GM12872 (cell line): ENCODE data around the gene FBN3.

Experiments
- CTCF ChIP-seq: IDR thresholded peaks from 3 replicates; pipeline ENCODE4 v1.5.1; 2011; ENCODE audit warnings: low read depth, mild to moderate bottlenecking, low read length, moderate library complexity; ENCODE audit not compliant: insufficient read depth

Gene FBN3

GRCh38 chr19:8126511-8126910 lies 22.9 kb downstream of the FBN3 start:
- no peak for TF ChIP-seq CTCF

- no peak for TF ChIP-seq CTCF
Measured at GRCh38 chr19:8126008-8126407, 23.4 kb downstream of the FBN3 start.

GRCh38 chr19:8123683-8124082 lies 25.7 kb downstream of the FBN3 start:
- no peak for TF ChIP-seq CTCF

GRCh38 chr19:8120636-8121480 lies 28.5 kb downstream of the FBN3 start:
- TF ChIP-seq CTCF: no peak

- no peak for TF ChIP-seq CTCF
Measured at GRCh38 chr19:8117991-8118390, 31.4 kb downstream of the FBN3 start.

GRCh38 chr19:8116437-8117293 lies 32.7 kb downstream of the FBN3 start:
- no peak for TF ChIP-seq CTCF

GRCh38 chr19:8115805-8116396 lies 33.5 kb downstream of the FBN3 start:
- TF ChIP-seq CTCF: no peak
